Transverse colon (tissue), 4 donors: ENCODE measurements around the gene IMMP1L. TPM values are rescaled to one million over a fixed set of nuclear protein-coding genes. Genes with fewer than 3 reads are reported as not detected.

ENCODE experiments used
- DNase-seq: peaks from one replicate; pipeline ENCODE4 v3.0.0-alpha.2; 2019
- H3K27ac ChIP-seq, 4 donors: fragments of 200-600 bp; sonication (generic); 2 replicates each; pipeline ENCODE4 v1.5.1; 2016 to 2018; ENCODE audit warnings: inconsistent platforms in 4 of 4
- H3K27me3 ChIP-seq: fragments of 200-600 bp; sonication (generic); 2 replicates; pipeline ENCODE4 v1.5.1; 2017; ENCODE audit warnings: inconsistent platforms
- H3K36me3 ChIP-seq, 4 donors: fragments of 200-600 bp; sonication (generic); 2 replicates each; pipeline ENCODE4 v1.5.1; 2017 to 2019; ENCODE audit warnings: inconsistent platforms in 4 of 4
- H3K4me1 ChIP-seq, 4 donors: fragments of 200-600 bp; sonication (generic); 2 replicates each; pipeline ENCODE4 v1.5.1; 2017 to 2020; ENCODE audit warnings: inconsistent platforms in 4 of 4
- H3K4me3 ChIP-seq, 4 donors: fragments of 200-600 bp; sonication (generic); 1 replicate in 1 of 4; 2 replicates in 3 of 4; pipeline versions ENCODE4 v1.5.1 to v1.6.1; 2017 to 2019; ENCODE audit warnings: inconsistent platforms in 4 of 4
- H3K9me3 ChIP-seq, 2 donors: fragments of 200-600 bp; sonication (generic); 2 replicates each; pipeline ENCODE4 v1.5.1; 2017 to 2019; ENCODE audit warnings: inconsistent platforms in 2 of 2
- CTCF ChIP-seq, 5 experiments: fragments of 200-600 bp in 3 of 5; fragments of 450-650 bp in 2 of 5; sonication (generic) in 3 of 5; IDR thresholded peaks; 1 replicate in 2 of 5; 2 replicates in 3 of 5; pipeline ENCODE4 v1.5.1; 2016 to 2017; ENCODE audit warnings: antibody characterized with exemption in 5 of 5, inconsistent platforms in 3 of 5, mild to moderate bottlenecking in 2 of 5, moderate library complexity in 1 of 5
- EP300 ChIP-seq: sonication (generic); formaldehyde crosslinking; IDR thresholded peaks from one replicate; pipeline ENCODE4 v1.6.1; 2017; ENCODE audit warnings: antibody characterized with exemption, low read depth
- POLR2A ChIP-seq: fragments of 450-650 bp; IDR thresholded peaks from one replicate; pipeline ENCODE4 v1.6.1; 2016; ENCODE audit warnings: antibody characterized with exemption, mild to moderate bottlenecking, moderate library complexity
- POLR2AphosphoS5 ChIP-seq, 3 donors: sonication (generic); formaldehyde crosslinking; IDR thresholded peaks; one replicate each; pipeline ENCODE4 v1.6.1; 2016; ENCODE audit warnings: antibody characterized with exemption in 3 of 3
- WGBS, 2 donors: methylation state at CpG; one replicate each; pipeline ENCODE4 v1.1.5; 2018; ENCODE audit warnings: low coverage in 1 of 2; 5-methylcytosine and 5-hydroxymethylcytosine counted together
- in situ Hi-C, 4 donors: fragments of 200-750 bp; cut with MboI; loops; one replicate each; pipeline versions ENCODE4 v1.15.0 to v1.15.1; 2017; ENCODE audit warnings: low sequenced_read_pairs in 3 of 4, low pct_ligation_motif_present in 1 of 4, low pct_unique_long_range_greater_than_20kb in 1 of 4
- intact Hi-C: fragments of 100-400 bp; cut with DNase I; formaldehyde crosslinking; loops from one replicate; pipeline ENCODE4 v1.15.1; 2023; ENCODE audit warnings: low total_unique reads
- total RNA-seq, 4 donors: library from RNA; depleted of rRNA; stranded (reverse); fragments of >200 nt; gene quantifications; one replicate each; pipeline ENCODE4 v1.1.0, GENCODE V29; 2016

Gene IMMP1L
- total RNA-seq, 4 donors from 2014 or later: 0.80 to 46.8 (median 13.8) TPM; not detected in 1

- no peaks in the 10 kb centered on the region for H3K4me1 ChIP-seq
- no peak overlapping the region for H3K27ac ChIP-seq
- in situ Hi-C loops: no loop called here
- H3K36me3 ChIP-seq: no peaks in the 10 kb centered on the region
- intact Hi-C loops: no loop called here
- no peak for TF ChIP-seq CTCF (IDR thresholded peaks at IDR 0.05)
- no peak for TF ChIP-seq POLR2A
- no peak for TF ChIP-seq EP300
- TF ChIP-seq POLR2AphosphoS5 (IDR thresholded peaks at IDR 0.05): no peak
- no peaks in the 10 kb centered on the region for H3K9me3 ChIP-seq
- DNase-seq: no peak
- H3K27me3 ChIP-seq: no peaks in the 10 kb centered on the region
- no peak overlapping the region for H3K4me3 ChIP-seq
Measured at GRCh38 chr11:31441296-31441695, 68.1 kb downstream of the IMMP1L start.

- in situ Hi-C loops (no loop called here), intact Hi-C loops (no loop called here)
- no peak overlapping the region for H3K4me3 ChIP-seq
- H3K36me3 ChIP-seq: no peaks in the 10 kb centered on the region
- H3K27me3 ChIP-seq: no peaks in the 10 kb centered on the region
- no peak for DNase-seq
- no peak for TF ChIP-seq POLR2AphosphoS5 (IDR thresholded peaks at IDR 0.05)
- no peak for TF ChIP-seq POLR2A
- no peak for TF ChIP-seq CTCF (IDR thresholded peaks at IDR 0.05)
- no peak for TF ChIP-seq EP300
- no peaks in the 10 kb centered on the region for H3K4me1 ChIP-seq
- no peak overlapping the region for H3K27ac ChIP-seq
- no peaks in the 10 kb centered on the region for H3K9me3 ChIP-seq
- WGBS, 2 donors: 90% methylated on average over 2 of the region's 2 CpGs
Measured at GRCh38 chr11:31437742-31438435, 71.5 kb downstream of the IMMP1L start.

- no peaks in the 10 kb centered on the region for H3K9me3 ChIP-seq
- no peak for DNase-seq
- intact Hi-C loops (no loop called here), in situ Hi-C loops (no loop called here)
- peaks cover 0 to 9% (median 0%) of the 10 kb centered on the region in 4 donors for H3K36me3 ChIP-seq
- H3K27me3 ChIP-seq: no peaks in the 10 kb centered on the region
- no peak overlapping the region for H3K4me3 ChIP-seq
- WGBS, 2 donors: 95 to 100% methylated on average over 1 of the region's 1 CpG
- TF ChIP-seq POLR2AphosphoS5 (IDR thresholded peaks at IDR 0.05) (no peak), POLR2A (no peak), CTCF (IDR thresholded peaks at IDR 0.05) (no peak), EP300 (no peak)
- no peak overlapping the region for H3K27ac ChIP-seq
- no peaks in the 10 kb centered on the region for H3K4me1 ChIP-seq
Measured at GRCh38 chr11:31433851-31434250, 75.6 kb downstream of the IMMP1L start.

- Histone ChIP-seq H3K36me3 (peaks cover 0 to 6% (median 0%) of the 10 kb centered on the region in 4 donors), H3K4me1 (no peaks in the 10 kb centered on the region), H3K4me3 (no peak overlapping the region), H3K9me3 (no peaks in the 10 kb centered on the region), H3K27me3 (no peaks in the 10 kb centered on the region), H3K27ac (no peak overlapping the region)
- intact Hi-C loops: no loop called here
- in situ Hi-C loops: no loop called here
- DNase-seq: no peak
- TF ChIP-seq CTCF (IDR thresholded peaks at IDR 0.05): no peak
- no peak for TF ChIP-seq POLR2AphosphoS5 (IDR thresholded peaks at IDR 0.05)
- TF ChIP-seq EP300: no peak
- TF ChIP-seq POLR2A: no peak
Measured at GRCh38 chr11:31424652-31425051, 84.8 kb downstream of the IMMP1L start.
